Measurements from ENCODE around the gene SCAPER. TPM values are rescaled to one million over a fixed set of nuclear protein-coding genes. Genes with fewer than 3 reads are reported as not detected.
"Not testable (repeated sequence)": the region's sequence is repeated elsewhere in the genome, so short reads cannot be mapped to it uniquely, and the experiment has no call there.

SCAPER gene
- polyA plus RNA-seq, 2 of the 4 experiments (the other 2 are of a cell fraction): 4.9 to 5.5 TPM

GRCh38 chr15:76732321-76732720, 172.8 kb downstream of the SCAPER start:
- H3K27ac ChIP-seq, FAIRE-seq, H3K4me1 ChIP-seq, H3K4me2 ChIP-seq, H3K9me3 ChIP-seq, H3K4me3 ChIP-seq, POLR2A ChIA-PET: not testable (repeated sequence)
- 85% methylated on average over 9 of the region's 9 CpGs for WGBS (ENCODE audit: missing lambda C conversion rate)
- peak in 1 of 2 experiments; percentile 35 for DNase-seq (ENCODE audit: low read depth in 1 of 2, low spot score in 1 of 2)
- ATAC-seq: 0 out of 6 replicates have a peak, but pooled peaks of 1 of the 2 experiments have one; percentile 41
- TF ChIP-seq RAD21 (conservative IDR thresholded peaks at IDR 0.05 in 1 of 2, IDR thresholded peaks at IDR 0.05 in 1 of 2): peak; percentile 35 to 57; a peak in 3 of 5 replicates
- TF ChIP-seq SMC3 (IDR thresholded peaks at IDR 0.05): peak; percentile 45; the same call in 2 of the 3 replicates
- peak; percentile 46 for TF ChIP-seq CTCF (IDR thresholded peaks at IDR 0.05)
- CTCF ChIA-PET: interaction anchor here (0.7 to 1.1 kb wide), 2 partner anchors 108 to 111 kb away, joined by 3 to 5 read pairs; no protein-coding TSS in a partner anchor

GRCh38 chr15:76730262-76730661, 174.9 kb downstream of the SCAPER start:
- no peak for ATAC-seq
- Histone ChIP-seq H3K9me3 (no peaks in the 10 kb centered on the region), H3K4me1 (no peaks in the 10 kb centered on the region), H3K4me2 (no peak overlapping the region), H3K27ac (no peak overlapping the region), H3K4me3 (no peak overlapping the region)
- no peak for FAIRE-seq
- ChIA-PET CTCF (no interaction called here), POLR2A (no interaction called here)
- no peak for DNase-seq (ENCODE audit: low read depth in 1 of 2, low spot score in 1 of 2)
- TF ChIP-seq FOSL2 (IDR thresholded peaks at IDR 0.05): no peak
- no peak for TF ChIP-seq FOSL2 (CRISPR knock-in tag; IDR thresholded peaks at IDR 0.05)
- TF ChIP-seq TFCP2L1 (CRISPR knock-in tag; IDR thresholded peaks at IDR 0.05): no peak
- no peak for TF ChIP-seq HES2 (IDR thresholded peaks at IDR 0.05)
- no peak for TF ChIP-seq HMGXB4 (CRISPR knock-in tag; IDR thresholded peaks at IDR 0.05; ENCODE audit: borderline replicate concordance)
- TF ChIP-seq SREBF2 (IDR thresholded peaks at IDR 0.05): no peak
- no peak for TF ChIP-seq RFX5 (IDR thresholded peaks at IDR 0.05)
- TF ChIP-seq EP300 (IDR thresholded peaks at IDR 0.05): no peak

GRCh38 chr15:76718863-76719262, 186.3 kb downstream of the SCAPER start:
- ChIA-PET POLR2A (no interaction called here), CTCF (no interaction called here)
- no peaks in the 10 kb centered on the region for H3K9me3 ChIP-seq
- DNase-seq (ENCODE audit: low read depth in 1 of 2, low spot score in 1 of 2) (no peak), ATAC-seq (no peak), FAIRE-seq (no peak)
- H3K4me2 ChIP-seq: no peak overlapping the region
- no peaks in the 10 kb centered on the region for H3K4me1 ChIP-seq
- no peak overlapping the region for H3K27ac ChIP-seq
- H3K4me3 ChIP-seq: no peak overlapping the region
- TF ChIP-seq RFX5 (IDR thresholded peaks at IDR 0.05): no peak
- TF ChIP-seq POLR2A (IDR thresholded peaks at IDR 0.05; ENCODE audit: low read length): no peak
- TF ChIP-seq PBX3 (IDR thresholded peaks at IDR 0.05): no peak
- no peak for TF ChIP-seq KDM1A (IDR thresholded peaks at IDR 0.05; ENCODE audit: low read depth)
- no peak for TF ChIP-seq USF2 (IDR thresholded peaks at IDR 0.05)

- DNase-seq (ENCODE audit: low read depth in 1 of 2, low spot score in 1 of 2): no peak
- Histone ChIP-seq H3K27ac (no peak overlapping the region), H3K4me3 (no peak overlapping the region), H3K9me3 (no peaks in the 10 kb centered on the region), H3K4me2 (no peak overlapping the region), H3K4me1 (no peaks in the 10 kb centered on the region)
- ATAC-seq: no peak
- TF ChIP-seq CHD4 (IDR thresholded peaks at IDR 0.05; ENCODE audit: borderline replicate concordance) (no peak), RAD21 (conservative IDR thresholded peaks at IDR 0.05 in 1 of 2, IDR thresholded peaks at IDR 0.05 in 1 of 2) (no peak), RCOR1 (IDR thresholded peaks at IDR 0.05; ENCODE audit: low read depth, low read length) (no peak), ZSCAN20 (CRISPR knock-in tag; IDR thresholded peaks at IDR 0.05) (no peak), TP53 (CRISPR knock-in tag; IDR thresholded peaks at IDR 0.05) (no peak), CEBPB (IDR thresholded peaks at IDR 0.05) (no peak), ELK1 (IDR thresholded peaks at IDR 0.05; ENCODE audit: low read depth, low read length) (no peak), MAZ (IDR thresholded peaks at IDR 0.05; ENCODE audit: borderline replicate concordance, low read depth, low read length) (no peak), PBX3 (IDR thresholded peaks at IDR 0.05) (no peak)
- WGBS (ENCODE audit: missing lambda C conversion rate): 77% methylated on average over 3 of the region's 4 CpGs
- CTCF ChIA-PET: interaction anchor here (1.2 to 1.7 kb wide), 3 partner anchors 9 to 13 kb away, joined by 3 to 4 read pairs (median 3); no protein-coding TSS in a partner anchor
- POLR2A ChIA-PET: no interaction called here
- no peak for FAIRE-seq
These were observed 190.2 kb downstream of the SCAPER start for GRCh38 chr15:76714950-76715349.

Measured in A549 (cell line).